ENCODE measurements around the gene DNAI4.
"Not testable (repeated sequence)": the region's sequence is repeated elsewhere in the genome, so short reads cannot be mapped to it uniquely, and the experiment has no call there.

The DNAI4 gene

GRCh38 chr1:66791621-66792610, 132.7 kb downstream of the DNAI4 start:
- TF ChIP-seq, protein P1, sequence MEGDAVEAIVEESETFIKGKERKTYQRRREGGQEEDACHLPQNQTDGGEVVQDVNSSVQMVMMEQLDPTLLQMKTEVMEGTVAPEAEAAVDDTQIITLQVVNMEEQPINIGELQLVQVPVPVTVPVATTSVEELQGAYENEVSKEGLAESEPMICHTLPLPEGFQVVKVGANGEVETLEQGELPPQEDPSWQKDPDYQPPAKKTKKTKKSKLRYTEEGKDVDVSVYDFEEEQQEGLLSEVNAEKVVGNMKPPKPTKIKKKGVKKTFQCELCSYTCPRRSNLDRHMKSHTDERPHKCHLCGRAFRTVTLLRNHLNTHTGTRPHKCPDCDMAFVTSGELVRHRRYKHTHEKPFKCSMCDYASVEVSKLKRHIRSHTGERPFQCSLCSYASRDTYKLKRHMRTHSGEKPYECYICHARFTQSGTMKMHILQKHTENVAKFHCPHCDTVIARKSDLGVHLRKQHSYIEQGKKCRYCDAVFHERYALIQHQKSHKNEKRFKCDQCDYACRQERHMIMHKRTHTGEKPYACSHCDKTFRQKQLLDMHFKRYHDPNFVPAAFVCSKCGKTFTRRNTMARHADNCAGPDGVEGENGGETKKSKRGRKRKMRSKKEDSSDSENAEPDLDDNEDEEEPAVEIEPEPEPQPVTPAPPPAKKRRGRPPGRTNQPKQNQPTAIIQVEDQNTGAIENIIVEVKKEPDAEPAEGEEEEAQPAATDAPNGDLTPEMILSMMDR (IDR thresholded peaks at IDR 0.05; ENCODE audit: insufficient read depth, low read length) = no peak
- TF ChIP-seq POLR2AphosphoS5 (IDR thresholded peaks at IDR 0.05; ENCODE audit: low read depth) = no peak
- TF ChIP-seq, protein P2, sequence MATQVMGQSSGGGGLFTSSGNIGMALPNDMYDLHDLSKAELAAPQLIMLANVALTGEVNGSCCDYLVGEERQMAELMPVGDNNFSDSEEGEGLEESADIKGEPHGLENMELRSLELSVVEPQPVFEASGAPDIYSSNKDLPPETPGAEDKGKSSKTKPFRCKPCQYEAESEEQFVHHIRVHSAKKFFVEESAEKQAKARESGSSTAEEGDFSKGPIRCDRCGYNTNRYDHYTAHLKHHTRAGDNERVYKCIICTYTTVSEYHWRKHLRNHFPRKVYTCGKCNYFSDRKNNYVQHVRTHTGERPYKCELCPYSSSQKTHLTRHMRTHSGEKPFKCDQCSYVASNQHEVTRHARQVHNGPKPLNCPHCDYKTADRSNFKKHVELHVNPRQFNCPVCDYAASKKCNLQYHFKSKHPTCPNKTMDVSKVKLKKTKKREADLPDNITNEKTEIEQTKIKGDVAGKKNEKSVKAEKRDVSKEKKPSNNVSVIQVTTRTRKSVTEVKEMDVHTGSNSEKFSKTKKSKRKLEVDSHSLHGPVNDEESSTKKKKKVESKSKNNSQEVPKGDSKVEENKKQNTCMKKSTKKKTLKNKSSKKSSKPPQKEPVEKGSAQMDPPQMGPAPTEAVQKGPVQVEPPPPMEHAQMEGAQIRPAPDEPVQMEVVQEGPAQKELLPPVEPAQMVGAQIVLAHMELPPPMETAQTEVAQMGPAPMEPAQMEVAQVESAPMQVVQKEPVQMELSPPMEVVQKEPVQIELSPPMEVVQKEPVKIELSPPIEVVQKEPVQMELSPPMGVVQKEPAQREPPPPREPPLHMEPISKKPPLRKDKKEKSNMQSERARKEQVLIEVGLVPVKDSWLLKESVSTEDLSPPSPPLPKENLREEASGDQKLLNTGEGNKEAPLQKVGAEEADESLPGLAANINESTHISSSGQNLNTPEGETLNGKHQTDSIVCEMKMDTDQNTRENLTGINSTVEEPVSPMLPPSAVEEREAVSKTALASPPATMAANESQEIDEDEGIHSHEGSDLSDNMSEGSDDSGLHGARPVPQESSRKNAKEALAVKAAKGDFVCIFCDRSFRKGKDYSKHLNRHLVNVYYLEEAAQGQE (IDR thresholded peaks at IDR 0.05; ENCODE audit: insufficient replicate concordance, low read depth) = no peak
- TF ChIP-seq GABPA (IDR thresholded peaks at IDR 0.05; ENCODE audit: low read depth) = no peak
- TF ChIP-seq SPI1 (IDR thresholded peaks at IDR 0.05; ENCODE audit: borderline replicate concordance, low read depth) = no peak
- no peak for DNase-seq (ENCODE audit: low read depth in 1 of 2, low spot score in 1 of 2)
- H3K27me3 ChIP-seq (ENCODE audit: insufficient read depth, poor library complexity, severe bottlenecking) = no peaks in the 10 kb centered on the region
- H3K27ac ChIP-seq (replicated peaks) = no peak overlapping the region
- no peak overlapping the region for H3K4me3 ChIP-seq (replicated peaks; ENCODE audit: insufficient read depth, low read length)

- no peak for TF ChIP-seq SPI1 (IDR thresholded peaks at IDR 0.05; ENCODE audit: borderline replicate concordance, low read depth)
- no peak for TF ChIP-seq GABPA (IDR thresholded peaks at IDR 0.05; ENCODE audit: low read depth)
- TF ChIP-seq, protein P1 (IDR thresholded peaks at IDR 0.05; ENCODE audit: insufficient read depth, low read length) = no peak
- TF ChIP-seq POLR2AphosphoS5 (IDR thresholded peaks at IDR 0.05; ENCODE audit: low read depth) = no peak
- TF ChIP-seq, protein P2 (IDR thresholded peaks at IDR 0.05; ENCODE audit: insufficient replicate concordance, low read depth) = no peak
- no peak for DNase-seq (ENCODE audit: low read depth in 1 of 2, low spot score in 1 of 2)
- Histone ChIP-seq H3K4me3 (replicated peaks; ENCODE audit: insufficient read depth, low read length) (no peak overlapping the region), H3K27me3 (ENCODE audit: insufficient read depth, poor library complexity, severe bottlenecking) (no peaks in the 10 kb centered on the region), H3K27ac (replicated peaks) (no peak overlapping the region)
These were observed 136.3 kb downstream of the DNAI4 start for GRCh38 chr1:66788231-66788939.

DNA sequence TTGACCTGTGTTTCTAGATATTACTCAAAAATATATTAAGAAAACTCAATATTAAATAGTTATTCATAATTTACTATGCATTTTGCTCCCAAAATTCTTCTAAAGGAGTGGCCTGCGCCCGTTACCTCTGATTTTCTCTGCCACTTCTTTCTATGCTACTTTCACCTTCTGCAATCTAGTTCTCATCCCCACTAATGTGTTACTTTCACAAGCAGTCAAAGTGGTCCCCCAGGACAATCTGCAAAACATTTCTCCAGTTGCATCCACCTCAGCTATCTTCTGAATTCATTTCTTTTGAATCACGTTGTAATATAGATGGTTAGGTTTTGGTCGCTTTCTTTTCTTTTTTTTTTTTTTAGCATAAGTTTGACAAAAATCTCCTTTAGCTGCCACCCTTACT, 137.0 kb downstream of the DNAI4 start:
- no peak overlapping the region for H3K4me3 ChIP-seq (replicated peaks; ENCODE audit: insufficient read depth, low read length)
- DNase-seq (ENCODE audit: low read depth in 1 of 2, low spot score in 1 of 2) = no peak
- no peaks in the 10 kb centered on the region for H3K27me3 ChIP-seq (ENCODE audit: insufficient read depth, poor library complexity, severe bottlenecking)
- TF ChIP-seq, protein P2 (IDR thresholded peaks at IDR 0.05; ENCODE audit: insufficient replicate concordance, low read depth) = no peak
- TF ChIP-seq GABPA (IDR thresholded peaks at IDR 0.05; ENCODE audit: low read depth) (no peak), POLR2AphosphoS5 (IDR thresholded peaks at IDR 0.05; ENCODE audit: low read depth) (no peak), SPI1 (IDR thresholded peaks at IDR 0.05; ENCODE audit: borderline replicate concordance, low read depth) (no peak)
- TF ChIP-seq, protein P1 (IDR thresholded peaks at IDR 0.05; ENCODE audit: insufficient read depth, low read length) = no peak
- H3K27ac ChIP-seq (replicated peaks) = no peak overlapping the region

- H3K4me3 ChIP-seq (replicated peaks; ENCODE audit: insufficient read depth, low read length); H3K27ac ChIP-seq (replicated peaks); H3K27me3 ChIP-seq (ENCODE audit: insufficient read depth, poor library complexity, severe bottlenecking); DNase-seq (ENCODE audit: low read depth in 1 of 2, low spot score in 1 of 2): not testable (repeated sequence)
These were observed 138.9 kb downstream of the DNAI4 start for GRCh38 chr1:66785800-66786199.
